AG09319 (cell line): ENCODE measurements around the gene VCAN.
A peak's percentile ranks its signal among the peaks of the same experiment; 100 is the strongest.

Experiments used
- DNase-seq: peaks from one replicate; pipeline ENCODE4 v3.0.0-alpha.2; 2010; ENCODE audit warnings: low read depth; ENCODE audit errors: extremely low read depth
- CTCF ChIP-seq: IDR thresholded peaks from 2 replicates; pipeline ENCODE4 v1.5.1; 2011; ENCODE audit warnings: low read depth, mild to moderate bottlenecking, inconsistent platforms, low read length, moderate library complexity

The VCAN gene

GRCh38 chr5:83512061-83512745 lies 40.7 kb downstream of the VCAN start:
- no peak for TF ChIP-seq CTCF
- DNase-seq: peak; percentile 38

GRCh38 chr5:83513081-83513480 lies 41.5 kb downstream of the VCAN start:
- DNase-seq: no peak
- no peak for TF ChIP-seq CTCF

- DNase-seq: no peak
- TF ChIP-seq CTCF: no peak
Measured at GRCh38 chr5:83513491-83513890, 41.9 kb downstream of the VCAN start.

- TF ChIP-seq CTCF: no peak
- no peak for DNase-seq
Measured at GRCh38 chr5:83516377-83516776, 44.8 kb downstream of the VCAN start.

DNA sequence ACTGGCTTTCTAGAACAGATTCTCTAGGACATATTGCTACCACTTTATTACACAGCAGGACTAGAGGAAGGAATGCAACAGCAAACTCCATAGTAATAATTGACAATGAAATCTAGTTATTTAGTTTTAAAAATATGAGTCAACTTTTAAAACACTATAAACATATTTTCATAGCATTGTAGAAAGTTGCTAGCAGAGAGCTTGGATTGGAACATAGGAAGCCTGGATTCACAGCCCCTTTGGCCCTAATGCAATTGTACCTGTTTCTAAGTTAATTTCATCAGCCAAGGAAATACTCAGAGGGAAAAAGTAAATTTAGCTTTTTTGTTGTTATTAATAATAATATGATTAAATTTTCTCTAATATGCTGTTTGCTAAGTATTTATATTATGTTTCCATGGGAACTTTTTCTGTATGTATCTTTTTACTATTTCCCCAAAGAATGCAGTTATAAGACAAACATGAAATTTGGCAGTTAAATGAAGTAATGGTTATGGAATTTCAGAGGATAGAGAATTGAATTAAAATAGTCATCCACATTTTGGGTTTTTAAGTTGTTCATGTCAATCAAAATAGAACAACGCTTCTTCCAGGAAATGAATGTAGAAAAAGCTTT lies 45.6 kb downstream of the VCAN start:
- TF ChIP-seq CTCF: peak; percentile 37
- DNase-seq: no peak

- no peak for TF ChIP-seq CTCF
- DNase-seq: no peak
Measured at GRCh38 chr5:83517688-83518085, 46.1 kb downstream of the VCAN start.

DNA sequence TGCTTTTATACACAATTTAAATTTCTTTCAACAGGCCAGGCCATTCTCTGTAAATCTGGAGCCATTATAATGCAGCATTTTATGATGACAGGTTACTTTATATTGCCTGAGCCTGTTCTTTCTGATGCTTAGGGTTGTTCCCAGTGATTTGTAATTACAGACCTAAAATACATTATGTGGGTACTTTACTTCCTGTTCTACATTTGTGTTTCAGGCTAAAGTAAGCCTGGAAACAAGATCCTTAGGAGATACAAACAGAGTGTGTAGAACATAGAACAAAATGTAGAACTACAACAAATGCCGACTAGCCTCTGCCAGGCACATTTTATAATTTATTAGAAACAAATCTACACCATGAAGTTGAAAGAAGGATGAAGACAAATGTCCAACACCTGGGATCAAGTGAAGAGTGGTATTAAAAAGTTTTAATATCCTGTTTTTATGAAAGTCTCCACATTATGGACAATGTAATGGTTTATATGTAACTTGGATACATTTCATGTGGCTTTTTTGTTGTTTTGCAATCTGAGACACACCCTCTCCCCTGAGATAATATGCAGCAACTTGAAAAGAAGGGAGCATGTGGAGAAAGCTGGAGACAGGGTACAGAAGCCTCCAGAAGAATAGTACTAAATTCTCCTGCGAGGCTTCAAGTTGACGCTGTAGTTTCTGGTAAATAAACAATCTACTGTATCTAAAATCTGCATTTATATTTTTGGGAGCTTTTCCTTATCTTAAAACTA lies 46.9 kb downstream of the VCAN start:
- no peak for TF ChIP-seq CTCF
- DNase-seq: no peak
